Mesodermal cell (in vitro differentiated cells): ENCODE results near the gene PRICKLE1. TPM values are rescaled to one million over a fixed set of nuclear protein-coding genes. Genes with fewer than 3 reads are reported as not detected.
A peak's percentile ranks its signal among the peaks of the same experiment; 100 is the strongest.

ENCODE experiments used
- H3K27ac ChIP-seq: 2 replicates; pipeline ENCODE4 v1.7.0; 2013; ENCODE audit warnings: mild to moderate bottlenecking, low read depth, low read length, moderate library complexity; ENCODE audit not compliant: severe bottlenecking
- H3K36me3 ChIP-seq: 2 replicates; pipeline ENCODE4 v1.7.1; 2013; ENCODE audit warnings: mild to moderate bottlenecking, low read length, moderate library complexity; ENCODE audit not compliant: control insufficient read depth, insufficient read depth
- H3K4me1 ChIP-seq: one replicate; pipeline ENCODE4 v1.7.1; 2013; ENCODE audit warnings: mild to moderate bottlenecking, low read length; ENCODE audit not compliant: insufficient read depth, control insufficient read depth, poor library complexity, severe bottlenecking
- H3K4me3 ChIP-seq: 2 replicates; pipeline ENCODE4 v1.7.0; 2013; ENCODE audit warnings: low read length, control low read depth, mild to moderate bottlenecking; ENCODE audit not compliant: insufficient read depth, poor library complexity, severe bottlenecking; ENCODE audit errors: extremely low read depth
- H3K9me3 ChIP-seq: 2 replicates; pipeline ENCODE4 v1.7.1; 2013; ENCODE audit warnings: mild to moderate bottlenecking, low read length, moderate library complexity; ENCODE audit not compliant: control insufficient read depth
- WGBS, 2 experiments: methylation state at CpG; one replicate each; pipeline ENCODE4 v1.1.5; 2013; ENCODE audit warnings: missing lambda C conversion rate in 2 of 2; ENCODE audit not compliant: insufficient coverage in 2 of 2; 5-methylcytosine and 5-hydroxymethylcytosine counted together
- polyA plus RNA-seq, 2 experiments: library from polyadenylated mRNA; stranded (reverse); fragments of 50-300 nt; gene quantifications; one replicate each; pipeline ENCODE4 v1.2.3, GENCODE V29; 2013

The PRICKLE1 gene
- polyA plus RNA-seq (2013, experiment 1 of 2): 20.3 TPM
- polyA plus RNA-seq (2013, experiment 2 of 2): 19.1 TPM

- Histone ChIP-seq H3K9me3 (no peaks in the 10 kb centered on the region), H3K4me3 (peak within 1 kb of the TSS; percentile 86), H3K4me1 (peaks cover 25% of the 10 kb centered on the region), H3K36me3 (peaks cover 6% of the 10 kb centered on the region), H3K27ac (peak within 1 kb of the TSS; percentile 57)
- WGBS, 2 experiments: 0 to 1% methylated on average over 72 to 86 of the region's 107 CpGs
Observed at GRCh38 chr12:42589465-42590329, at the start of gene PRICKLE1. Gene PRICKLE1 (minus strand): TSS chr12:42589746. CDS start chr12:42472516, 117,230 bp downstream.

GRCh38 chr12:42638697-42639096, 49.2 kb upstream of the PRICKLE1 start:
- Histone ChIP-seq H3K4me3 (no peak overlapping the region), H3K36me3 (no peaks in the 10 kb centered on the region), H3K4me1 (no peaks in the 10 kb centered on the region), H3K27ac (peak overlapping the region; percentile 0), H3K9me3 (no peaks in the 10 kb centered on the region)
- WGBS, 2 experiments: 90 to 100% methylated on average over 1 to 2 of the region's 4 CpGs

DNA sequence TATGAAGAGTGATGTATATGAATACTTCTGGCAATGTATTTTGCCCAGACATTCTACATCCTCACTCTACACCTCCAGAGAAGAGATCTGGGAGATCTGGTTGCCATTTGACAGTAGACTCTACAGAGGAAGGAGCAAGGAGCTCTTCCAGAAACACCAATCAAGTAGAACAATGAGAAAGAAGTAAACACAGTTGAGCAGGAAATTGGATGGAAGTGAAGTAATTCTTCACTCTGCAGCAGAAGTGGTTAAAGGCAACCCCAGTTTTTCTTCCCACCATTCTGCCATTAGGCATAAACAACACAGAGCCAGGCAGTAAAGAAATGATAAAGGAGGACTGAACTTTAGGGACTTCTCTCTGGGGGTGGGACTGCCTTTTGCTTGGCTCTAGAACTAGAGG, 48.5 kb upstream of the PRICKLE1 start:
- Histone ChIP-seq H3K36me3 (no peaks in the 10 kb centered on the region), H3K4me3 (no peak overlapping the region), H3K9me3 (no peaks in the 10 kb centered on the region), H3K4me1 (no peaks in the 10 kb centered on the region), H3K27ac (peak overlapping the region; percentile 57)

DNA sequence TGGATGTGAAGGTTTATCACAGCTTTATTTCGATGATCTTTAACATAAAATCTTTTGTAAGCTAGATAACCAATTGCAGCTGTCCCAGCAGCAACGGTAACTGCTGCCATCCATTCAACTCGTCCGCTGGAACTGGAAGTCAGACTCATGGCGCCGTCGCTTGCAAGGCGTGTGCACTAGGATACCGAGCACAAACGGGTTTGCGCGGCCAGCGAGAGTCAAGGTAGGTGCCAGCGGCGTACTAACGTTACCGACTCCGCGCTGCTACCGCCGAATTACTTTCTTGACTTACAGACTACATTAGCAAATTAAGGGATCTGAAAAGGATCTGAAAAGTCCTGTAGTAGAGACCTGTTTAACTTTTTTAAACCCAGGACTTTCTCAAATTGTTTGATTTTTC, 47.4 kb upstream of the PRICKLE1 start:
- Histone ChIP-seq H3K4me3 (no peak overlapping the region), H3K4me1 (no peaks in the 10 kb centered on the region), H3K36me3 (no peaks in the 10 kb centered on the region), H3K9me3 (no peaks in the 10 kb centered on the region), H3K27ac (no peak overlapping the region)
- 95 to 99% methylated on average over 16 of the region's 21 CpGs for WGBS, 2 experiments

DNA sequence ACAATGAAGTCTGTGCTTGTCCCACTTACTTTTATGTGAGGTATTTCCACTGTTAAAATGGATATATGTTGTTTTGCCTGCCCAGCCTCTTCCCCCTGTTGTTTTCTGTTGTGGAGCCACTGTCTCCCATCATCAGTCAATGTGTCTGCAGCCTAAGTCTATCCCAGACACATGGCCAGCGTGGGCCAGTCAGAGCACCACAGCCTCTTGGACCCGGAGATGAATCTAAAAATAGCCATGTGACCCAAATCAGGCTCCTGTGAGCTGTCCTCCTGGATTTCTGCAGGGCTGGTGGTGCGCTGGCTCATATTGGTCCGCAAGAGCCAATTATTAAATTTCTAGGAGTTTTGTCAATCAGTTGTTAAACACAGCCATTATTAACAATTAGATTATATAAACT, 44.0 kb upstream of the PRICKLE1 start:
- H3K9me3 ChIP-seq: no peaks in the 10 kb centered on the region
- no peaks in the 10 kb centered on the region for H3K4me1 ChIP-seq
- H3K27ac ChIP-seq: no peak overlapping the region
- no peak overlapping the region for H3K4me3 ChIP-seq
- no peaks in the 10 kb centered on the region for H3K36me3 ChIP-seq
- WGBS, 2 experiments: 88 to 95% methylated on average over 2 to 3 of the region's 4 CpGs

GRCh38 chr12:42631513-42631912, 42.0 kb upstream of the PRICKLE1 start:
- Histone ChIP-seq H3K4me3 (no peak overlapping the region), H3K27ac (no peak overlapping the region), H3K36me3 (no peaks in the 10 kb centered on the region), H3K9me3 (no peaks in the 10 kb centered on the region), H3K4me1 (no peaks in the 10 kb centered on the region)
- WGBS, 2 experiments: no CpG with 5 or more reads among the region's 1 CpG

DNA sequence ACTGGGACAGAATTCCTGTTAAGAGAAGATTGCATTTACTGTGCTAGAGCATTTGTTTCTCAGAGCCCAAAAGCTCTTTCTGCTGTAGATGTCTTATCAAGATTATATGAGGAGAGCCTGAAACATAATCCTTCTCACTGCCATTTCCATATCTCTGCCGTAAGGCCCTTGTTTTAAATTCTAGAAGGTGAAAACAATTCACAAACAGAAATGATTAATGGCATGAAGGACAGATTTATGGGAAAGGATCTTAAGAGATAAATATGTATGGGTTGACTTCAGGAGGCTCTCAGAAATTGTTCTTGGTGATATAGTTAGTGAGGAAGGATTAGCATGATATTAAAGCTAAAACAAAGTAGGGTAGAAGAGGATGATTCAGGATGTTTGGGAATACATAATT, 40.8 kb upstream of the PRICKLE1 start:
- no CpG with 5 or more reads among the region's 1 CpG for WGBS, 2 experiments
- no peaks in the 10 kb centered on the region for H3K36me3 ChIP-seq
- no peak overlapping the region for H3K4me3 ChIP-seq
- H3K4me1 ChIP-seq: no peaks in the 10 kb centered on the region
- H3K27ac ChIP-seq: no peak overlapping the region
- H3K9me3 ChIP-seq: no peaks in the 10 kb centered on the region

GRCh38 chr12:42627151-42627550, 37.6 kb upstream of the PRICKLE1 start:
- Histone ChIP-seq H3K4me1 (no peaks in the 10 kb centered on the region), H3K36me3 (no peaks in the 10 kb centered on the region), H3K27ac (no peak overlapping the region), H3K4me3 (no peak overlapping the region), H3K9me3 (no peaks in the 10 kb centered on the region)
- no CpG with 5 or more reads among the region's 6 CpGs for WGBS, 2 experiments

- H3K27ac ChIP-seq: no peak overlapping the region
- no peak overlapping the region for H3K4me3 ChIP-seq
- H3K4me1 ChIP-seq: no peaks in the 10 kb centered on the region
- WGBS, 2 experiments: 100% methylated on average over 2 of the region's 4 CpGs; no CpG with 5 or more reads in 1 of the 2 experiments
- H3K9me3 ChIP-seq: no peaks in the 10 kb centered on the region
- no peaks in the 10 kb centered on the region for H3K36me3 ChIP-seq
Observed at GRCh38 chr12:42625611-42626010, 36.1 kb upstream of the PRICKLE1 start.

DNA sequence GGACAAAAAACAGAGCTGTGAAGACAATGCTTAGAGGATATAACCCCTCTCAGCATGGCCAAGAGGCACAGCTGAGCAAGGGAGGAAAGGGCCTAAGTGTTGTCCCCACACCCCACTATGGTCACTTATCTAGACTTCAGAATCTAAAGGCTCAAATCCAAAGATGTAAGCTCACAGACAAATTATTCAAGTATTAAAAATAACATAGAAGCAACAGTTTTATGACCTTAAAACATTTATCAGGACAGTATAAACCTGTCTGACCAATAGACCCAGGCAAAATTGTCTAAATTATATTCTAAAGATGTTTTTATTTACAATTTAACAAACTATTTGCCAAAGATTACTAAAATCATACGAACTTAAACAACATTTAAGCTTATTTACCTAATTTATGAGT, 28.1 kb upstream of the PRICKLE1 start:
- H3K27ac ChIP-seq: no peak overlapping the region
- H3K4me3 ChIP-seq: no peak overlapping the region
- peaks cover 11% of the 10 kb centered on the region for H3K9me3 ChIP-seq
- no peaks in the 10 kb centered on the region for H3K36me3 ChIP-seq
- no peaks in the 10 kb centered on the region for H3K4me1 ChIP-seq
- no CpG with 5 or more reads among the region's 1 CpG for WGBS, 2 experiments

DNA sequence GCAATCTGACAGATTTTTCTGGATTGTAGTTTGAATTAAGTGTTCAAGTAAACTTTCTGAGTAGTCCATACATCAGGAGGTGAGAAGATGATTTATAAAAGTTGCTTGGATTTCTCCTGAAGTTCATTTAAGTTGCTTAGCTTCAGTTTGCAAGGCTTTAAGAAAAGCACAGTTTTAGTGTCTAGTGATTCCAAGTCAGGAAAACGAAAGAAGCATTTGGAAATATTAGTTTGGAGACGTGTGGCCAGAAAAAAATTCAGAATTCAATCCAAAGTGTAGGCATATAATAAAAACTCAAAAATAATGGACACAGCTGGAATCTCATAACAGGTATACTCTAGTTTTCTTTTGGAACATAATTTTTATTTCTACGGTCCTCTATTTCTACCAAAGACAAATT, 25.5 kb upstream of the PRICKLE1 start:
- Histone ChIP-seq H3K4me1 (peaks cover 6% of the 10 kb centered on the region), H3K4me3 (no peak overlapping the region), H3K27ac (no peak overlapping the region), H3K36me3 (no peaks in the 10 kb centered on the region), H3K9me3 (peaks cover 11% of the 10 kb centered on the region)
- no CpG with 5 or more reads among the region's 3 CpGs for WGBS, 2 experiments
